Measurements from ENCODE around the gene CELSR1. TPM values are rescaled to one million over a fixed set of nuclear protein-coding genes. Genes with fewer than 3 reads are reported as not detected.

CELSR1 gene
- total RNA-seq, 1 donor from 2014 or later, result 7.7 TPM

GRCh38 chr22:46352276-46352675 is 185.1 kb downstream of the CELSR1 start:
- H3K27ac Mint-ChIP-seq (ENCODE audit: unreplicated experiment), result no peak overlapping the region
- DNase-seq (ENCODE audit: low spot score), result no peak
- H3K27me3 Mint-ChIP-seq (ENCODE audit: unreplicated experiment), result peaks cover 11% of the 10 kb centered on the region
- H3K9me3 Mint-ChIP-seq (ENCODE audit: unreplicated experiment), result no peaks in the 10 kb centered on the region
- no peak overlapping the region for H3K4me3 Mint-ChIP-seq (ENCODE audit: unreplicated experiment)
- TF ChIP-seq CTCF (IDR thresholded peaks at IDR 0.05; ENCODE audit: unreplicated experiment), result no peak
- H3K4me1 Mint-ChIP-seq (ENCODE audit: unreplicated experiment), result no peaks in the 10 kb centered on the region
- H3K36me3 Mint-ChIP-seq (ENCODE audit: low read depth, unreplicated experiment), result peaks cover 33% of the 10 kb centered on the region

- H3K9me3 Mint-ChIP-seq (ENCODE audit: unreplicated experiment), result no peaks in the 10 kb centered on the region
- H3K27ac Mint-ChIP-seq (ENCODE audit: unreplicated experiment), result no peak overlapping the region
- peaks cover 34% of the 10 kb centered on the region for H3K36me3 Mint-ChIP-seq (ENCODE audit: low read depth, unreplicated experiment)
- peaks cover 11% of the 10 kb centered on the region for H3K27me3 Mint-ChIP-seq (ENCODE audit: unreplicated experiment)
- no peak overlapping the region for H3K4me3 Mint-ChIP-seq (ENCODE audit: unreplicated experiment)
- no peak for TF ChIP-seq CTCF (IDR thresholded peaks at IDR 0.05; ENCODE audit: unreplicated experiment)
- no peak for DNase-seq (ENCODE audit: low spot score)
- H3K4me1 Mint-ChIP-seq (ENCODE audit: unreplicated experiment), result no peaks in the 10 kb centered on the region
These were observed 185.7 kb downstream of the CELSR1 start for GRCh38 chr22:46351767-46352166.

GRCh38 chr22:46351131-46351735 is 186.2 kb downstream of the CELSR1 start:
- H3K9me3 Mint-ChIP-seq (ENCODE audit: unreplicated experiment), result no peaks in the 10 kb centered on the region
- TF ChIP-seq CTCF (IDR thresholded peaks at IDR 0.05; ENCODE audit: unreplicated experiment), result no peak
- H3K36me3 Mint-ChIP-seq (ENCODE audit: low read depth, unreplicated experiment), result peaks cover 39% of the 10 kb centered on the region
- DNase-seq (ENCODE audit: low spot score), result no peak
- H3K4me1 Mint-ChIP-seq (ENCODE audit: unreplicated experiment), result no peaks in the 10 kb centered on the region
- H3K27me3 Mint-ChIP-seq (ENCODE audit: unreplicated experiment), result peaks cover 11% of the 10 kb centered on the region
- peak overlapping the region; percentile 47 for H3K4me3 Mint-ChIP-seq (ENCODE audit: unreplicated experiment)
- no peak overlapping the region for H3K27ac Mint-ChIP-seq (ENCODE audit: unreplicated experiment)

GRCh38 chr22:46350646-46351045 is 186.8 kb downstream of the CELSR1 start:
- Mint-ChIP-seq H3K27me3 (ENCODE audit: unreplicated experiment) (peaks cover 11% of the 10 kb centered on the region), H3K27ac (ENCODE audit: unreplicated experiment) (no peak overlapping the region), H3K9me3 (ENCODE audit: unreplicated experiment) (no peaks in the 10 kb centered on the region), H3K4me3 (ENCODE audit: unreplicated experiment) (peak overlapping the region; percentile 47), H3K4me1 (ENCODE audit: unreplicated experiment) (no peaks in the 10 kb centered on the region), H3K36me3 (ENCODE audit: low read depth, unreplicated experiment) (peaks cover 41% of the 10 kb centered on the region)
- TF ChIP-seq CTCF (IDR thresholded peaks at IDR 0.05; ENCODE audit: unreplicated experiment), result no peak
- DNase-seq (ENCODE audit: low spot score), result no peak

GRCh38 chr22:46350121-46350520 is 187.3 kb downstream of the CELSR1 start:
- H3K27me3 Mint-ChIP-seq (ENCODE audit: unreplicated experiment), result peaks cover 8% of the 10 kb centered on the region
- no peak for DNase-seq (ENCODE audit: low spot score)
- no peaks in the 10 kb centered on the region for H3K9me3 Mint-ChIP-seq (ENCODE audit: unreplicated experiment)
- peaks cover 41% of the 10 kb centered on the region for H3K36me3 Mint-ChIP-seq (ENCODE audit: low read depth, unreplicated experiment)
- TF ChIP-seq CTCF (IDR thresholded peaks at IDR 0.05; ENCODE audit: unreplicated experiment), result no peak
- no peaks in the 10 kb centered on the region for H3K4me1 Mint-ChIP-seq (ENCODE audit: unreplicated experiment)
- H3K4me3 Mint-ChIP-seq (ENCODE audit: unreplicated experiment), result no peak overlapping the region
- H3K27ac Mint-ChIP-seq (ENCODE audit: unreplicated experiment), result no peak overlapping the region

Data from endothelial cell (in vitro differentiated cells).